Measurements from ENCODE around the gene ADAMTS3.

Gene ADAMTS3

DNA sequence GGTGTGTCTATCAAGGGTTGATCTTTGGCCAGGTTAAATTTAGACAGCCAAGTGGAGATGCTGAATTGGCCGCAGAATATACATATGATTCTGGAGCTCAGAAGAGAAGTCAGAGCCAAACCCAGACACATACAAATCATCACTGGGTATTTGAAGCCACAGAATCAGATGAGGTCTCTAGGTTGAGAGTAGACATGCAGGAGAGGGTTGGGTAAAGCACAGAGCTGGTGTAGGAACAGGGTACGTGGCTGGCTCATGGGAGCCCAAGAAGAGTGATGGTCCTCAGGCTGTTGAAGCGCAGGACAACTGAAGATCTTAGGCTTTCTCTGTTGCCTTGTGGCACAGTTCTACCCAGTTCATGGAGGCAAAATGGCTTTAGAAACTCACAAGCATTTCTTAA is 37.7 kb downstream of the ADAMTS3 start:
- TF ChIP-seq, protein P1, sequence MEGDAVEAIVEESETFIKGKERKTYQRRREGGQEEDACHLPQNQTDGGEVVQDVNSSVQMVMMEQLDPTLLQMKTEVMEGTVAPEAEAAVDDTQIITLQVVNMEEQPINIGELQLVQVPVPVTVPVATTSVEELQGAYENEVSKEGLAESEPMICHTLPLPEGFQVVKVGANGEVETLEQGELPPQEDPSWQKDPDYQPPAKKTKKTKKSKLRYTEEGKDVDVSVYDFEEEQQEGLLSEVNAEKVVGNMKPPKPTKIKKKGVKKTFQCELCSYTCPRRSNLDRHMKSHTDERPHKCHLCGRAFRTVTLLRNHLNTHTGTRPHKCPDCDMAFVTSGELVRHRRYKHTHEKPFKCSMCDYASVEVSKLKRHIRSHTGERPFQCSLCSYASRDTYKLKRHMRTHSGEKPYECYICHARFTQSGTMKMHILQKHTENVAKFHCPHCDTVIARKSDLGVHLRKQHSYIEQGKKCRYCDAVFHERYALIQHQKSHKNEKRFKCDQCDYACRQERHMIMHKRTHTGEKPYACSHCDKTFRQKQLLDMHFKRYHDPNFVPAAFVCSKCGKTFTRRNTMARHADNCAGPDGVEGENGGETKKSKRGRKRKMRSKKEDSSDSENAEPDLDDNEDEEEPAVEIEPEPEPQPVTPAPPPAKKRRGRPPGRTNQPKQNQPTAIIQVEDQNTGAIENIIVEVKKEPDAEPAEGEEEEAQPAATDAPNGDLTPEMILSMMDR (IDR thresholded peaks at IDR 0.05; ENCODE audit: low read depth, low read length, missing control alignments): no peak
- no peak overlapping the region for H3K4me3 ChIP-seq (ENCODE audit: low read depth, low read length)
- no peak for DNase-seq (ENCODE audit: low read depth)

DNA sequence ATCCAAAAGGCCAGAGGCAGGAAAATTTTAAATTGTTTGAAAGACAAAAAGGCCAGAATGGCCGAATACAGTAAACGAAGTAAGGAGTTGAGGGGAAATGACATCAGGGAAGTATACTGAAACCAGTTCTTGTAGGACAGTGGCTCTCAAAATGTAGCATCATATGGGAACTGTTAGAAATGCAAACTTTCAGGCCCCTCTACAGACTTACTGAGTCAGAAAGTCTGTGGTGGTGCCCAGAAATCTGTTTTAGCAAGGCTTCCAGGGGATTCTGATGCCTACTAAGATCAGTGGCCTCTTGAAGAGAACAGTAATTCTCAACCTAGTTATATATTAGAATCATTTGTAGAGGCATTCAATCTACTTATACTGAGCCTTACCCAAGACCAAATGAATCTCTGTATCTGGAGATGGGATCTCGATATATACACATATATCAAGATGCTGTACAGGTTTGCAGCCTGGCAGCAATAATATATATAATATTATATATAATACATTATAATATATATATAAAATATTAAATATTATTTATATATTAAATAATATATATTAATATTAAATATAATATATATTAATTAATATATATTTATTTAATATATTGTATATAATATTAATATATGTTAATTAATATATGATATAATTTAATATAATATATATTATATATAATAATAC is 39.7 kb downstream of the ADAMTS3 start:
- TF ChIP-seq, protein P1 (IDR thresholded peaks at IDR 0.05; ENCODE audit: low read depth, low read length, missing control alignments): no peak
- H3K4me3 ChIP-seq (ENCODE audit: low read depth, low read length): no peak overlapping the region
- no peak for DNase-seq (ENCODE audit: low read depth)

DNA sequence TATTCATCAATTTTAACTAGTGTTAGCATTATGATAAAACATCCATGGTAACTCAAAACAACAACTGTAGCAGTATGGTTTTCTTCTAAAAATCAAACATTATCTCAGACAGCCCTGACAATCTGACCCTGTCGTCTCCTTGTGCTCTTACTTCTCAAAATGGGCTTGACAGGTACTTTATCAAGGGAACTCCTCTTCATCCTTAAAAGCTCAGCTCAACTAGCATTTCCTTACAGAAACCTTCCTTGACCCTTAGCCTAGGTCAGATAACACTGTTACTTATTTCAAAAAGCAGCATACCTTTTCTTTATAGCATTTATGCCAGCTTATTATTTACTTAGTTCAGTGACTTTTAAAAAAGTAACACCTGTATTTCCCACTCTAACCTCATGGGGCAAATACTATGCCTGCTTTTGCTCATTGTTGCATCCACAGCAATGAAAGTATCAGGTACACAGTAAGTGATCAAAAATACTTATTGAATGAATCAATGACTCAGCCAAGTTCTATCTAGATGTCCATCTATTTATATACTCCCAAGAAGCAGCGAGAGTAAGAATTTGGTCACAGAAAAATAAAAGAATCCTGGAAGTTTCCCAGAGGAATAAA is 41.9 kb downstream of the ADAMTS3 start:
- DNase-seq (ENCODE audit: low read depth): no peak
- no peak overlapping the region for H3K4me3 ChIP-seq (ENCODE audit: low read depth, low read length)
- TF ChIP-seq, protein P1 (IDR thresholded peaks at IDR 0.05; ENCODE audit: low read depth, low read length, missing control alignments): no peak

DNA sequence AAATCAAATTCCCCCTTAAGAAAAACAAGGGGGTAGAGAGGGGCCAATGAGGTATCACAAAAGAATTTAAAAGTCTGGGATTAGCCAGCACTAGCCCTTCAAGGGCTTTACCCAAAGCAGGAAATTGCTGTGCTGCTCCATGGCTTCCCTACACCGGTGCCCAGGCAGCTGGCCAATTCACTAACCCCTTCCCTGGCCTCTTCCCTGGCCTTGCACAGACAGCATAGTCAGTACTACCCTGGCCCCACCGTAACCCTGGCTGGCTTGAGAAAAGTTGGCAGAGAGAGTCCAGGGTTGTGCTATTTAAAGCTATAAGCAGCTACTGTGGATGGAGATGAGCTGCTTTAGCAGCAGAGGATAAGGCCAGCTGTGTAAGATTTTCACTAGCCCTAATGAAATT is 43.1 kb downstream of the ADAMTS3 start:
- no peak overlapping the region for H3K4me3 ChIP-seq (ENCODE audit: low read depth, low read length)
- DNase-seq (ENCODE audit: low read depth): no peak
- TF ChIP-seq, protein P1 (IDR thresholded peaks at IDR 0.05; ENCODE audit: low read depth, low read length, missing control alignments): no peak

DNA sequence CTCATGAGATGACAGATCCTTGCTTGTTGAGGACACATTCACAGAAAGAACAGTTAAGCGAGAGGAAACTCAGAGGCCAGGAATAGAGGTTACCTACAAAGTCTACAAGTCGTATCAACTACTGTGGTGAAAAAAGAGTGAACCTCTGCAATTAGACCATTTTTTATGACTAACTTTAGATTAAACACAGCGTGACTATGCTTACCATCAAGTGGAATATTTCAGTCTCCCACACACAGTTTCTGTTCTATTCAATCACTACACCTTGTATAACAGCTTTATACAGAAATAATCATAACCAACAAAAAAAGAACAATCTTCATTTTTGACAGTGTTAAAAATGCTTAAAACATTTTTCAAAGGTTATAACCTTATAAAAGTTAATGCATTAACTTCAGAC is 46.6 kb downstream of the ADAMTS3 start:
- TF ChIP-seq, protein P1 (IDR thresholded peaks at IDR 0.05; ENCODE audit: low read depth, low read length, missing control alignments): no peak
- DNase-seq (ENCODE audit: low read depth): no peak
- no peak overlapping the region for H3K4me3 ChIP-seq (ENCODE audit: low read depth, low read length)

DNA sequence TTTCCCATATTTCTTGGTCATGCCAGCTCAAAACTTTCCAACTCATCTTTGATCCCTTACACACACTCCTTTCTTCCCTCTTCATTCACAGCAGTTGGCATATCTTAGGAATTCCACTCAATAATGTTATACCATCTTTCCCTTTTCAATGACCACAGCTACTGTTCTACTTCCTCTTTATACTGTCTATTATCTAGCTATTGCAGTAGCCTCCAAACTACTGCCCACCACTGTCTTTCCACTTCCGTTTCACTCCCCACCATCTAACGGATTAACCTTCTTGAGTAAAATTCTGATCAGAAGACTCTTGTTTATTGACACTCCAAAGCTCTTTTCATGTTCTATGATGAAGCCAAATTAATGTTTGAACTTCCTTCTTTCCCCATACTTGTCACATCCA is 55.8 kb downstream of the ADAMTS3 start:
- TF ChIP-seq, protein P1 (IDR thresholded peaks at IDR 0.05; ENCODE audit: low read depth, low read length, missing control alignments): no peak
- no peak overlapping the region for H3K4me3 ChIP-seq (ENCODE audit: low read depth, low read length)
- no peak for DNase-seq (ENCODE audit: low read depth)
